ENCODE data around the gene CFAP46. TPM values are rescaled to one million over a fixed set of nuclear protein-coding genes. Genes with fewer than 3 reads are reported as not detected.

The CFAP46 gene
- total and polyA plus RNA-seq, 4 donors = 3.1 to 18.8 (median 7.1) TPM

DNA sequence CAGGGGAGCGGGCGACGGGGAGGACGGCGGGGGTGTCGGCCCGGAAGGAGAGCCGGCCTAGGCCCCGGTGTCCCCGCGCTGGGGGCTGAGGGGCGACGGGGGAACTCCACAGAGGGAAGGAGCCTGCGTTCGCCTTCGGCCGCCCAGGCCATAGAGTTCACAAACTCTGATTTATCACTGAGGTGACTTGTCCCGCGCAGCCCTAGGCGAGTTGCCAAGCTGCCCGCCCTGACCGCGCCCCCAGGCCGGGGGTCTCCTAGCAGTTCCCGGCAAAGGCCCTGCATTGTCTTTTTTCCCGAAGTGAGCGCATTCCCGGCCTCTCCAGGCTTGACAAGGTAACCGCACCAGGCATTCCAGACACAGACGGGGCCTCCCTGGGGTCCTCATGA lies 153.5 kb downstream of the CFAP46 start:
- TF ChIP-seq, protein P1, sequence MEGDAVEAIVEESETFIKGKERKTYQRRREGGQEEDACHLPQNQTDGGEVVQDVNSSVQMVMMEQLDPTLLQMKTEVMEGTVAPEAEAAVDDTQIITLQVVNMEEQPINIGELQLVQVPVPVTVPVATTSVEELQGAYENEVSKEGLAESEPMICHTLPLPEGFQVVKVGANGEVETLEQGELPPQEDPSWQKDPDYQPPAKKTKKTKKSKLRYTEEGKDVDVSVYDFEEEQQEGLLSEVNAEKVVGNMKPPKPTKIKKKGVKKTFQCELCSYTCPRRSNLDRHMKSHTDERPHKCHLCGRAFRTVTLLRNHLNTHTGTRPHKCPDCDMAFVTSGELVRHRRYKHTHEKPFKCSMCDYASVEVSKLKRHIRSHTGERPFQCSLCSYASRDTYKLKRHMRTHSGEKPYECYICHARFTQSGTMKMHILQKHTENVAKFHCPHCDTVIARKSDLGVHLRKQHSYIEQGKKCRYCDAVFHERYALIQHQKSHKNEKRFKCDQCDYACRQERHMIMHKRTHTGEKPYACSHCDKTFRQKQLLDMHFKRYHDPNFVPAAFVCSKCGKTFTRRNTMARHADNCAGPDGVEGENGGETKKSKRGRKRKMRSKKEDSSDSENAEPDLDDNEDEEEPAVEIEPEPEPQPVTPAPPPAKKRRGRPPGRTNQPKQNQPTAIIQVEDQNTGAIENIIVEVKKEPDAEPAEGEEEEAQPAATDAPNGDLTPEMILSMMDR (IDR thresholded peaks at IDR 0.05; ENCODE audit: control extremely low read depth, extremely low read depth) = no peak
- H3K4me1 ChIP-seq (ENCODE audit: control insufficient read depth in 5 of 5, insufficient read depth in 5 of 5, low read length in 5 of 5) = peaks cover 0 to 13% (median 0%) of the 10 kb centered on the region in 5 donors
- H3K9ac ChIP-seq (ENCODE audit: insufficient read depth in 1 of 2, low read length in 2 of 2) = no peak overlapping the region
- H3K27me3 ChIP-seq (ENCODE audit: control insufficient read depth in 3 of 3, insufficient read depth in 3 of 3, low read length in 2 of 3) = peaks cover 8 to 48% (median 29%) of the 10 kb centered on the region in 3 donors
- no peak overlapping the region for H3K27ac ChIP-seq (ENCODE audit: low read depth in 1 of 2, low read length in 1 of 2)
- peaks cover 0 to 4% (median 0%) of the 10 kb centered on the region in 4 donors for H3K9me3 ChIP-seq (ENCODE audit: control insufficient read depth in 4 of 4, insufficient read depth in 3 of 4, low read length in 3 of 4)
- DNase-seq (no peak), ATAC-seq (ENCODE audit: insufficient read depth, low FRiP score) (no peak)
- H3K4me3 ChIP-seq = no peak overlapping the region
- H3K36me3 ChIP-seq (ENCODE audit: control insufficient read depth in 4 of 4, insufficient read depth in 4 of 4, low read length in 4 of 4) = no peaks in the 10 kb centered on the region
- WGBS, 2 donors = 5% methylated on average over 28 to 30 of the region's 30 CpGs

DNA sequence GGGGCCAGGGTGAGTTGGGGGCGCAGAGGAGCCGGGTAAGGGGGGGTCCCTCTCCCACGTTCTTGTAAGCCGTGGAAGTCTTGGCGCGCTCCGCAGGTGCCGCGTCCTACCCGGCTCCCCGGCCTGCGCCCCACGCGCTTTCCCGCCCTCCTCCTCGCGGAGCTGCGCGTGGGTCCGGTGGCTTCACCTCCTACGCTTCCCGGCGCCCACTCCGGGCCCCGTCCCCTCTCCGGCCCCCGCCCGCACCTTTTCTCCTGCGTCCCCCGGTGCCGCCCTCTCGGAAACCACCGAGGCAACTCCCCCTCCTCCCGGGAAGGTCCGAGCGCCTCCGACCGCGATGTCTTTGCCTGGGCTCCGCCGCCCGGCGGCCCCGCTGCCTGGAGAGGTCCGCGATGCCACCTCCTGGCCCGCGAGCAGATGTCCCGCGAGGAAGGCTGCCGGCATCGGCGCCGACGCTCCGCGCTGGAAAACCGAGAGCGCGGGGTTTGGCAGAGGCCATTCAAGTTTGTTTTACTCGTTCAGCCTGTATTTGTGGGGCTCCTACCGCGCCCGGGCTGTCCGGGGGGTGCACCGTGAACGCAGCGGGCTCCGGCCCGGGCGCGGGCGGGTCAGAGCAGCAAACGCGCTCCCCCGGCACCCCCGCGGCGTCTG lies 154.1 kb downstream of the CFAP46 start:
- DNase-seq = peak in 1 of 3 donors; percentile 16
- Histone ChIP-seq H3K36me3 (ENCODE audit: control insufficient read depth in 4 of 4, insufficient read depth in 4 of 4, low read length in 4 of 4) (peaks cover 0 to 3% (median under 1%) of the 10 kb centered on the region in 4 donors), H3K4me3 (no peak overlapping the region), H3K4me1 (ENCODE audit: control insufficient read depth in 5 of 5, insufficient read depth in 5 of 5, low read length in 5 of 5) (peaks cover 0 to 13% (median 0%) of the 10 kb centered on the region in 5 donors), H3K9me3 (ENCODE audit: control insufficient read depth in 4 of 4, insufficient read depth in 3 of 4, low read length in 3 of 4) (peaks cover 0 to 2% (median 0%) of the 10 kb centered on the region in 4 donors), H3K27me3 (ENCODE audit: control insufficient read depth in 3 of 3, insufficient read depth in 3 of 3, low read length in 2 of 3) (peaks cover 12 to 52% (median 34%) of the 10 kb centered on the region in 3 donors), H3K9ac (ENCODE audit: insufficient read depth in 1 of 2, low read length in 2 of 2) (no peak overlapping the region), H3K27ac (ENCODE audit: low read depth in 1 of 2, low read length in 1 of 2) (no peak overlapping the region)
- no peak for ATAC-seq (ENCODE audit: insufficient read depth, low FRiP score)
- TF ChIP-seq, protein P1 (IDR thresholded peaks at IDR 0.05; ENCODE audit: control extremely low read depth, extremely low read depth) = no peak
- WGBS, 2 donors = 1 to 4% methylated on average over 44 to 79 of the region's 79 CpGs

DNA sequence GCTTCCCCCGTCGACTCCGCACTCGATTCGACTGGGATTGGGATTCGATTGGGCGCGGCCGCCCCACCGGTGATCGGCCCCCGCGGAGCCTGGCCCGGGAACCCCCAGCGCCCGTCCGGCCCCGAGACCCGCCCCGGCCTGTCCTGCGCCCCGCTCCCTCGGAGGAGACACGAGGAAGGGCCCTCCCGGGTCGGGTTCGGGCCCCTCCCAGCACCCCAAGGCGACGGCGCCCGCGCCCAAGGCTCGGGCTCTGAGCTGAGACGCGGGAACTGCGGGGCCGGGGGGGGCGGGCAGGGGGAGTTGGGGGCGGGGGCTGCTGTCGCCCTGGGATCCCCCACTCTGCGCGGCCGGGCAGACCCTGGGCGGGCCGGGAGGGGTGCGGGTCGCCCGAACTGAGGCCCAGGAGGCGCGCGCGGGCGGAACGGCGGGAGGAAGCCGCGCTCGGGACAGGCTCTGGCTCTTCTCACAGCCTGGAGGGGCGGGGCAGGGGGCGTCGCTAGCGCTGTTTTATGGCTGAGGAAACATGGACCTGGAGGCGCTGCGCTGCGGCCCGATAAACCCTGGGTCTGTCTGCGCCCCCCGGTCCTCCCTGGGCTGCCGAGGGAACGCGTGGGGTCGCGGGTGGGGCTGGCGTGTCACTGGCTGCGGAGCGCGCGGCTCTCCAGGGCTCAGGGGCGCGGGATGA lies 154.7 kb downstream of the CFAP46 start:
- H3K4me3 ChIP-seq = no peak overlapping the region
- peaks cover 0 to 13% (median 0%) of the 10 kb centered on the region in 5 donors for H3K4me1 ChIP-seq (ENCODE audit: control insufficient read depth in 5 of 5, insufficient read depth in 5 of 5, low read length in 5 of 5)
- no peak overlapping the region for H3K27ac ChIP-seq (ENCODE audit: low read depth in 1 of 2, low read length in 1 of 2)
- WGBS, 2 donors = 2 to 3% methylated on average over 61 to 79 of the region's 80 CpGs
- H3K36me3 ChIP-seq (ENCODE audit: control insufficient read depth in 4 of 4, insufficient read depth in 4 of 4, low read length in 4 of 4) = peaks cover 0 to 4% (median 2%) of the 10 kb centered on the region in 4 donors
- TF ChIP-seq, protein P1 (IDR thresholded peaks at IDR 0.05; ENCODE audit: control extremely low read depth, extremely low read depth) = no peak
- peaks cover 0 to 5% (median 0%) of the 10 kb centered on the region in 4 donors for H3K9me3 ChIP-seq (ENCODE audit: control insufficient read depth in 4 of 4, insufficient read depth in 3 of 4, low read length in 3 of 4)
- peaks cover 18 to 52% (median 41%) of the 10 kb centered on the region in 3 donors for H3K27me3 ChIP-seq (ENCODE audit: control insufficient read depth in 3 of 3, insufficient read depth in 3 of 3, low read length in 2 of 3)
- DNase-seq (peak; percentile 17 to 46 (median 24)), ATAC-seq (ENCODE audit: insufficient read depth, low FRiP score) (peak; percentile 12)
- no peak overlapping the region for H3K9ac ChIP-seq (ENCODE audit: insufficient read depth in 1 of 2, low read length in 2 of 2)

Data from lung (tissue), 12 donors.